ENCODE data around the gene BCAS4.

The BCAS4 gene

DNA sequence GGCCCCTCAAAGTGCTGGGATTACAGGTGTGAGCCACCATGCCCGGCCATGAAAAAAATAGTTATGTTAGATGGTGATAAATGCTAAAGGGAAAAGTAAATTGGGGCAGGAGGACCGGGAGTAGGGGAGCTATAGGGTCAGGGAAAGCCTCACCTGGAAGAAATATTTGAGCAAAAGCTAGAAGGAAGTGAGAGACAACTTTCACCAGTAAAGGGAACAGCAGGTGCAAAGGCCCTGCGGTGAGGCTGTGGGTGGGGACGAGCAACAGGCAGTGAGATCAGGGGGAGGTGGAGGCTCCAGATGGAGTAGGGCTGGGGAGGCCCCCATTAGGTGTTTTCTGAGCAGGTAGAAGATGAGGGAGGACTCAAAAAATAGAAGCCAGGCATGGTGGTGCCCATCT lies 16.0 kb downstream of the BCAS4 start:
- Histone ChIP-seq H3K4me3 (ENCODE audit: insufficient read depth, low read depth, low read length) (no peak overlapping the region), H3K27ac (ENCODE audit: insufficient read depth, low read depth, low read length, poor library complexity, severe bottlenecking) (no peak overlapping the region), H3K27me3 (ENCODE audit: control insufficient read depth, insufficient read depth, low read length, poor library complexity, severe bottlenecking) (no peaks in the 10 kb centered on the region), H3K9me3 (ENCODE audit: control insufficient read depth, low read length) (no peaks in the 10 kb centered on the region), H3K4me1 (ENCODE audit: control insufficient read depth, insufficient read depth, low read length) (no peaks in the 10 kb centered on the region), H3K36me3 (ENCODE audit: control insufficient read depth, insufficient read depth, low read length) (no peaks in the 10 kb centered on the region)
- 91 to 93% methylated on average over 4 of the region's 4 CpGs for WGBS, 2 experiments

DNA sequence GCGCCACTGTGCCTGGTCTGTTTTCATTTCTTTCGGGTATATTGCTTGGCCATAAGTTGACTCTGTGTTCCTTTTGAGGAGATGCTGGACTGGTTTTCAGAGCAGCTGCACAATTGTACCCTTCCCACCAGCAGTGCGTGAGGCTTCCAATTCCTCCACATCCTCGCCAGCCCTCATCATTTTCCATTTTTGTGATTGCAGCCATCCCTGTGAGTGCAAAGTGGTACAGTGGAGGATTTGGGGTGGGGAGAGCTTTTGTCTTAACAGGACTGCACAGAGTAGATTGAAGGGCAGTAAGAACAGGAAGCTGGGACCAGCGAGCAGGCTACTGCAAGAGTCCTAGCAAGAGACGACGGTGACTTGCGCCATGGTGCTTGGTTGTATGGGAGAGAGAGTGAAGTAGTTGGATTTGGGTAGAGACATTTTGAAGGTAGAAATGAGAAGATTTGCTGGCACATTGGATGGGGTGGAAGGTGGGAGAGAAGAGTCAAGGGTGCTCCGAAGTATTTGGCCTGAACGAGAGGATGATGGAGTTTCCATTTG lies 18.3 kb downstream of the BCAS4 start:
- 85 to 87% methylated on average over 10 of the region's 10 CpGs for WGBS, 2 experiments
- Histone ChIP-seq H3K27ac (ENCODE audit: insufficient read depth, low read depth, low read length, poor library complexity, severe bottlenecking) (no peak overlapping the region), H3K4me3 (ENCODE audit: insufficient read depth, low read depth, low read length) (no peak overlapping the region)

DNA sequence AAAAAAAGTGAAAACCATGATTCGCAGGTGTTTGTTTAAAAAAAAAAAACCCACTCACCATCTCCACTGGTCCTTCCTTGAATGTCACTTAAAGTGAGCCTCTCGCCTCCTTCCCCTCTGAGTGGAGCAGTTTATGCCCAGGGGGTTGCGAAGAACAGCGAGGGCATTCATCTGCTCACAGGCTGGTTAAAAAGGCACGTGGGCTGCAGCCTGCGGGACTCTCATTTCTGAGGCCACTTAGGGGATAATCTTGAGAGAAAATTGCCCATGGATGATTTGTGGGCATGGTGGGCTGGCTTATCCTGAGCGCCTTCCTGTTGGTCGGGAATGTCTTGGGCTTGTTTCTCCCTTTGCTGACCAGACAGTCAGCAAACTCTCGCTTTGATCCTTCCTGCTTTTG lies 18.9 kb downstream of the BCAS4 start:
- no peaks in the 10 kb centered on the region for H3K27me3 ChIP-seq (ENCODE audit: control insufficient read depth, insufficient read depth, low read length, poor library complexity, severe bottlenecking)
- no peak overlapping the region for H3K27ac ChIP-seq (ENCODE audit: insufficient read depth, low read depth, low read length, poor library complexity, severe bottlenecking)
- H3K4me3 ChIP-seq (ENCODE audit: insufficient read depth, low read depth, low read length) = no peak overlapping the region
- H3K9me3 ChIP-seq (ENCODE audit: control insufficient read depth, low read length) = no peaks in the 10 kb centered on the region
- H3K4me1 ChIP-seq (ENCODE audit: control insufficient read depth, insufficient read depth, low read length) = no peaks in the 10 kb centered on the region
- 86 to 91% methylated on average over 9 of the region's 9 CpGs for WGBS, 2 experiments
- H3K36me3 ChIP-seq (ENCODE audit: control insufficient read depth, insufficient read depth, low read length) = no peaks in the 10 kb centered on the region

More for the DNA sequence above, 18.3 kb downstream of the BCAS4 start:
- no peaks in the 10 kb centered on the region for H3K9me3 ChIP-seq (ENCODE audit: control insufficient read depth, low read length)
- no peaks in the 10 kb centered on the region for H3K36me3 ChIP-seq (ENCODE audit: control insufficient read depth, insufficient read depth, low read length)
- H3K4me1 ChIP-seq (ENCODE audit: control insufficient read depth, insufficient read depth, low read length) = no peaks in the 10 kb centered on the region
- no peaks in the 10 kb centered on the region for H3K27me3 ChIP-seq (ENCODE audit: control insufficient read depth, insufficient read depth, low read length, poor library complexity, severe bottlenecking)

DNA sequence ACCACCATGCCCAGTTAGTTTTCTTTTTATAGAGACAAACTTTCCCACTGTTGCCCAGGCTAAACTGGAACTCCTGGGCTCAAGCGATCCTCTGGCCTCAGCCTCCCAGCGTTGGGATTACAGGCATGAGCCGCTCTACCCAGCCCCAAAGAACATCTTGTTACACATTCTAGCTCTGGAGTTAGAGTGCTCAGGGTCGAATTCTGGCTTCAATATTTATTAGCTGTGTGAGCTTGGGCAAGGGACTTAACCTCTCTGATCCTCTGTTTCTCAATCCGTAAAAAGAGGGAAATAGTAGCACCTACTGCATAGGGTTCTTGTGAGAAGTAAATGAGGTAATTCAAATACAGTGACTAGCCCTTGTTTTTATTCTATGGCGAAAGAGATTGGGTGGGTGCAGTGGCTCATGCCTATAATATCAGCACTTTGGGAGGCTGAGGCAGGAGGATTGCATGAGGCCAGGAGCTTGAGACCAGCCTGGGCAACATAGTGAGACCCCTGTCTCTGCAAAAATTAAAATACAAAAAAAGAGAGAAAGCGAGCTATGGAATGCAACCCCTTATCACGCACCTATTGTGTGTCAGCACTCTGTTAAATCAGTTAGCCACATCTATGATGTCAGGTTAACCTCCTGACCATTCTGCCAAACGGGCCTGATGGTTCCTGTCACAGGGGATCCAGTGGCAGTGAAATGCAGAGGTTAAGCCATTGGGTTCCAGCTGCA lies 19.7 kb downstream of the BCAS4 start:
- H3K9me3 ChIP-seq (ENCODE audit: control insufficient read depth, low read length) = no peaks in the 10 kb centered on the region
- no peaks in the 10 kb centered on the region for H3K27me3 ChIP-seq (ENCODE audit: control insufficient read depth, insufficient read depth, low read length, poor library complexity, severe bottlenecking)
- WGBS, 2 experiments = 83 to 85% methylated on average over 9 of the region's 9 CpGs
- no peak overlapping the region for H3K27ac ChIP-seq (ENCODE audit: insufficient read depth, low read depth, low read length, poor library complexity, severe bottlenecking)
- no peaks in the 10 kb centered on the region for H3K36me3 ChIP-seq (ENCODE audit: control insufficient read depth, insufficient read depth, low read length)
- H3K4me1 ChIP-seq (ENCODE audit: control insufficient read depth, insufficient read depth, low read length) = no peaks in the 10 kb centered on the region
- H3K4me3 ChIP-seq (ENCODE audit: insufficient read depth, low read depth, low read length) = no peak overlapping the region

DNA sequence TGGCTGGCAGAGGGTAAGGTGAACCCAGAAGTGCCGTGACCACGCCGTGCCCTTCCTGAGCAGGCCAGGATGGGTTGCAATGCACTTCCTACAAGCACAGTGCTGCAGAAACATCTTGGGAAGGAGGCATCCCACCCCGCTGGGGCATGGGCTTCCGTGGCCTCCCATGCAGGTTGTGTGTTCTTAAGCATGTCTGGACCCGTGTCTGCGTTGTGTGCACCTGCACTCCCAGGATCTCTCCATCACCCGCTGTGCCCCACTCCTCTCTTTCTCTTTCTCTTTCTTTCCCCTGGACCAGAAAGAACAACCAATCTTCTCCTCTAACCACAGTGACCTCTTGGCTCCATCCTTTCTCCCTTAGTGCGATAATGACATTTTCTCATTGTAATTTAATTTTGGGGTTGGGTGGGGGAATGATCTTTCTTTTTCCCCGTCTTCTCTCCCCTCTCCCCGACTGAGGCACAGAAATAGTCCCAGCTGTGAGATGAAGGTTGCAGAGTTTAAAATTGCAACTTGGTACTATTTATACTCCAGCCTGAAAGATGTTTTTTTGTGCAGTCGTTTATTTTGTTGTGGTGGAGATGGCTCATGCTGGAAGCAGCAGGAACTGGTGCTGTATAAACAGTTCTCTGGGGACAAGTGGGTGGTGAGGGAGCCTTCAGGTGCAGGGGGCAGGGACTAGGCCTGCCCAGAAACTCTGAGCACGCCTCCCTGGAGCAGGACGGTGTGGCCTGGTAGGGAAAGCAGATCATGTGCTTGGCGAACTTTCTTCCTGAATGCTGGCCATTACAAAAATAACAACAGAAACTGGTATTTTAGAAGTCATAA lies 20.5 kb downstream of the BCAS4 start:
- Histone ChIP-seq H3K4me1 (ENCODE audit: control insufficient read depth, insufficient read depth, low read length) (no peaks in the 10 kb centered on the region), H3K36me3 (ENCODE audit: control insufficient read depth, insufficient read depth, low read length) (no peaks in the 10 kb centered on the region), H3K27ac (ENCODE audit: insufficient read depth, low read depth, low read length, poor library complexity, severe bottlenecking) (no peak overlapping the region), H3K27me3 (ENCODE audit: control insufficient read depth, insufficient read depth, low read length, poor library complexity, severe bottlenecking) (no peaks in the 10 kb centered on the region), H3K4me3 (ENCODE audit: insufficient read depth, low read depth, low read length) (no peak overlapping the region), H3K9me3 (ENCODE audit: control insufficient read depth, low read length) (no peaks in the 10 kb centered on the region)
- WGBS, 2 experiments = 84 to 92% methylated on average over 13 to 14 of the region's 15 CpGs

DNA sequence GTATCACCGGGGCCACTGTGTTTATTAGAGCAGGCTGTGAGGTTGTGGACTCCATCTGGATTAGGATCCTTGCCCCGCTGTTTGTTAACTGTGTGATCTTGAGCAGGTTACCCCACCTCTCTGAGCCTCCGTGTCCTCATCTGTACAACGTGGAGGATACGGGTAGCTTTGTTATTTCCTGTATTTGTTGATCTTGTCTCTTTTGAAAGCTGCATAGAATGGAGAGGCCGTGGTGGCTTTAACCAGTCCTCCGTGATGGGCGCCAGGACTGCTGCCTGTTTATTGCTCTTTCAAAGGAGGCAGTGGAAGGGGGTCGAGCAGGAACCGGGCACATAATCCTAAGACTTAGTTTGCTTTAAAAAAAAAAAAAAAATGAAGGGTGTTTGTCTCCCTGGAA lies 22.9 kb downstream of the BCAS4 start:
- Histone ChIP-seq H3K36me3 (ENCODE audit: control insufficient read depth, insufficient read depth, low read length) (no peaks in the 10 kb centered on the region), H3K4me1 (ENCODE audit: control insufficient read depth, insufficient read depth, low read length) (no peaks in the 10 kb centered on the region), H3K27me3 (ENCODE audit: control insufficient read depth, insufficient read depth, low read length, poor library complexity, severe bottlenecking) (no peaks in the 10 kb centered on the region), H3K4me3 (ENCODE audit: insufficient read depth, low read depth, low read length) (no peak overlapping the region), H3K9me3 (ENCODE audit: control insufficient read depth, low read length) (no peaks in the 10 kb centered on the region), H3K27ac (ENCODE audit: insufficient read depth, low read depth, low read length, poor library complexity, severe bottlenecking) (peak overlapping the region; percentile 76)
- 92 to 94% methylated on average over 10 of the region's 10 CpGs for WGBS, 2 experiments

DNA sequence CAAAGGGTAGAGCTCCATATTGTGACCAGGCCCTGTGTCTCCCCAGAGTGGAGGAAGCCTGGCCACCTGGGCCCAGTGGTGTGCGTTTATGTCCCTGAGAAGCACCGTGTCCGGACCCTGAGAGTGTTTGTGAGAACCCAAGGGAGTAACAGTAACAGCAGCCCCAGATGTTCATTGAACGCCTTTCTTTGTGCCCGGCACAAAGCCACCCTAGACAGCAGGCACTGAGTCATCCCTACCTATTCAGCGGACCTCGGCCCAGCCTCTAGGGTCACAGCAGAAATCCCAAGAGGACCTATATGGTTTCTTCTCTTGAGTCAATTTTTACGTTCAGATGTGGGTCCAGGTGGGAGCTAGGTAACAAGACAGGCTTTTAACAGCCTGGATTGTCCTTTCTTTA lies 24.5 kb downstream of the BCAS4 start:
- H3K4me1 ChIP-seq (ENCODE audit: control insufficient read depth, insufficient read depth, low read length) = no peaks in the 10 kb centered on the region
- 92 to 96% methylated on average over 8 of the region's 8 CpGs for WGBS, 2 experiments
- H3K27ac ChIP-seq (ENCODE audit: insufficient read depth, low read depth, low read length, poor library complexity, severe bottlenecking) = no peak overlapping the region
- no peak overlapping the region for H3K4me3 ChIP-seq (ENCODE audit: insufficient read depth, low read depth, low read length)
- no peaks in the 10 kb centered on the region for H3K9me3 ChIP-seq (ENCODE audit: control insufficient read depth, low read length)
- H3K27me3 ChIP-seq (ENCODE audit: control insufficient read depth, insufficient read depth, low read length, poor library complexity, severe bottlenecking) = no peaks in the 10 kb centered on the region
- H3K36me3 ChIP-seq (ENCODE audit: control insufficient read depth, insufficient read depth, low read length) = no peaks in the 10 kb centered on the region

DNA sequence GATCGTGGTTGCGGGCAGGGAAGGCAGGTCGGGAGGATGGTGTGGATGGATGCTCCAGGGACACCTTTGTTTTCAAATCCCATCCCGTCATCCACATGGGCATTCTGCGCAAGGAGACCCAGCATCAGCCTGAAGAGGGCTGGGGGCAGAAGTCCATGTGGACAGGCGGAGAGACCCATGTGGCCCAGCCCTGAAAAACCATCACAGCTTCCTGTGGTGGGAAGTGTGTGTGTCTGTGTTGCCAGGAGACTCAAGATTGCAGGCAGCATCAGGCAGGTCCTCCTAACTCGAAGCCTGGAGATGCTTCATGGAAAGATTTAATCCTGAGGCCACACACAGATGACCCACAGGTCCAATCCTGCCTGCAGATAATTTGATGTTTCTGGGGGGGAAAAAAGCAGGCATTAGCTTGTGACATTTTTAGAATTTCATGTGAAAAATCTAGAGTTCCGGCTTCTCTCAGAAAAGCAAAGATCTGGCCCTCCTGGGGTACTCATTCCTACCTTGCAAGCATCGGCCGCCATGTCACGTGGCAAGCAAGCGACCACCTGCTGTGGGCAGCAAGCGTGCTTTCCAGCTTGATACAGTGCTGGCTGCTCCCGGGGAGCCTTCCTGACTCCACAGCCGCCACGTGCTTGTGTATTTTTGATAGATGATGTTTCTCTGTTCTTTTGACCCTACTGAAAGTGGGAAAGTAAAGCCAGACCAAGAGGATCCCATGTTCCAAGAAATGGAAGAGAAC lies 25.8 kb downstream of the BCAS4 start:
- no peak overlapping the region for H3K4me3 ChIP-seq (ENCODE audit: insufficient read depth, low read depth, low read length)
- no peaks in the 10 kb centered on the region for H3K4me1 ChIP-seq (ENCODE audit: control insufficient read depth, insufficient read depth, low read length)
- no peaks in the 10 kb centered on the region for H3K36me3 ChIP-seq (ENCODE audit: control insufficient read depth, insufficient read depth, low read length)
- 64 to 66% methylated on average over 16 of the region's 16 CpGs for WGBS, 2 experiments
- no peaks in the 10 kb centered on the region for H3K27me3 ChIP-seq (ENCODE audit: control insufficient read depth, insufficient read depth, low read length, poor library complexity, severe bottlenecking)
- H3K9me3 ChIP-seq (ENCODE audit: control insufficient read depth, low read length) = no peaks in the 10 kb centered on the region
- no peak overlapping the region for H3K27ac ChIP-seq (ENCODE audit: insufficient read depth, low read depth, low read length, poor library complexity, severe bottlenecking)

DNA sequence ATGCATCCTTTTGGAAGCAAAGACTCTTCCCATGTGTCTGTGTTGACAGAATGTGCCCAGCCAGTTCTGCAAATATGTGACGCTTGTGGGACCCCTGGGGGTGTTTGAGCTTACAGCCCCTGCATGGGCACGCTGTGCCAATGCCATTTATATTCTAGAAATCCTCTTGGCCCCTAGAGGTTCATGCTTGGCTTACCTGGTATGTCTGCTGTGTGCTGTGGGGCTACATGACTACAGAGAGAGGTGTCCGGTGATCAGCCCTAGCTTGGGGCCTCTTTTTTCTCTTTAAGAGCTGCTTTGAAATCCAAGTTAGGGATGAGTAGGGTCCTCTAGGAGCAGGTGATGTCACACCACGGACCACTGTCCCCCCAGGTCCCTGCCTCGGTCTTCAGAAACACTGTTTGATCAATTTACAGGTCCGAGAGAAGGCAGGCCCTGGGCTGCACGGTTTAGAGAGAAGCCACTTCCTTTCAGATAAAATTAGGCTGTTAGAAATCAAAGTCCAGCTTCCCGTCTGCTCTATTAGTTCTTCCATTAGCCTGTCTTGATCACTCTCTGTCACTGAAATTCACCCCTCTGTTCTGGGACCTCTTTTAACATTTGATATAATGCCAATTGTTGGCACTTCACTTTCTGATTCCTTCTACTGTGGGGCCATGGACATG lies 26.5 kb downstream of the BCAS4 start:
- no peaks in the 10 kb centered on the region for H3K36me3 ChIP-seq (ENCODE audit: control insufficient read depth, insufficient read depth, low read length)

More for the DNA sequence above, 26.5 kb downstream of the BCAS4 start:
- Histone ChIP-seq H3K4me3 (ENCODE audit: insufficient read depth, low read depth, low read length) (no peak overlapping the region), H3K4me1 (ENCODE audit: control insufficient read depth, insufficient read depth, low read length) (no peaks in the 10 kb centered on the region), H3K9me3 (ENCODE audit: control insufficient read depth, low read length) (no peaks in the 10 kb centered on the region), H3K27ac (ENCODE audit: insufficient read depth, low read depth, low read length, poor library complexity, severe bottlenecking) (no peak overlapping the region), H3K27me3 (ENCODE audit: control insufficient read depth, insufficient read depth, low read length, poor library complexity, severe bottlenecking) (no peaks in the 10 kb centered on the region)
- WGBS, 2 experiments = 87 to 88% methylated on average over 8 of the region's 8 CpGs

Data from ectodermal cell (in vitro differentiated cells).